H1 (cell line): ENCODE data around the gene GPD1L. TPM values are rescaled to one million over a fixed set of nuclear protein-coding genes. Genes with fewer than 3 reads are reported as not detected.

Source experiments
- CBX8 ChIP-seq: fragments of 300-800, 300-1000 bp; sonication (generic); IDR thresholded peaks from 2 replicates; pipeline ENCODE4 v1.7.1; 2016; ENCODE audit warnings: low read depth, low read length, borderline replicate concordance
- CREB1 ChIP-seq: IDR thresholded peaks from 2 replicates; pipeline ENCODE4 v1.6.1; 2012; ENCODE audit warnings: inconsistent platforms
- CTBP2 ChIP-seq: IDR thresholded peaks from 2 replicates; pipeline ENCODE4 v1.7.0; 2011; ENCODE audit warnings: borderline replicate concordance, mild to moderate bottlenecking, moderate library complexity, mixed read lengths, low read length; ENCODE audit not compliant: insufficient read depth, insufficient read length
- KDM4A ChIP-seq: IDR thresholded peaks from one replicate; pipeline ENCODE4 v1.7.1; 2012; ENCODE audit warnings: low read depth, mild to moderate bottlenecking, moderate library complexity, low read length, inconsistent platforms; ENCODE audit not compliant: severe bottlenecking
- NANOG ChIP-seq: IDR thresholded peaks from 2 replicates; pipeline ENCODE4 v1.6.1; 2011; ENCODE audit warnings: low read length, low read depth, mild to moderate bottlenecking, inconsistent platforms; ENCODE audit not compliant: insufficient read depth, poor library complexity, severe bottlenecking
- SIN3A ChIP-seq, 2 experiments: IDR thresholded peaks in 1 of 2; conservative IDR thresholded peaks in 1 of 2; 2 replicates each; pipeline ENCODE4 v1.6.1; 2011 to 2012; ENCODE audit warnings: low read length in 2 of 2, improper control_type of control experiment in 1 of 2, low read depth in 1 of 2, mild to moderate bottlenecking in 1 of 2
- SP1 ChIP-seq: IDR thresholded peaks from 2 replicates; pipeline ENCODE4 v1.6.1; 2011; ENCODE audit warnings: low read depth, low read length
- SP4 ChIP-seq: IDR thresholded peaks from 2 replicates; pipeline ENCODE4 v1.6.1; 2012; ENCODE audit warnings: low read length, inconsistent platforms
- polyA plus RNA-seq, 7 experiments: library from polyadenylated mRNA; depleted of rRNA in 3 of 7; stranded (reverse) in 5 of 7; unstranded in 2 of 7; fragments of >200 nt in 5 of 7; fragments of 200-250 nt in 2 of 7; gene quantifications; 1 replicate in 5 of 7; 2 replicates in 1 of 7; 4 replicates in 1 of 7; pipeline versions ENCODE4 v1.2.1 to v1.2.3, GENCODE V29; 2011 to 2013; ENCODE audit warnings: missing spikeins in 2 of 7, mixed read lengths in 2 of 7
- total RNA-seq: library from RNA; stranded (reverse); fragmentation: NEBNext Ultra II Directional; extraction: Animal tissue kit (Norgen Biotek cat#: 25700); gene quantifications from 2 replicates; pipeline ENCODE4 v1.2.1, GENCODE V29; 2021

Gene GPD1L
- total and polyA plus RNA-seq, 2 of the 8 experiments (the other 6 are each of a cell fraction or from before 2014, with no cell fraction given) = 2.4 to 8.4 TPM

DNA sequence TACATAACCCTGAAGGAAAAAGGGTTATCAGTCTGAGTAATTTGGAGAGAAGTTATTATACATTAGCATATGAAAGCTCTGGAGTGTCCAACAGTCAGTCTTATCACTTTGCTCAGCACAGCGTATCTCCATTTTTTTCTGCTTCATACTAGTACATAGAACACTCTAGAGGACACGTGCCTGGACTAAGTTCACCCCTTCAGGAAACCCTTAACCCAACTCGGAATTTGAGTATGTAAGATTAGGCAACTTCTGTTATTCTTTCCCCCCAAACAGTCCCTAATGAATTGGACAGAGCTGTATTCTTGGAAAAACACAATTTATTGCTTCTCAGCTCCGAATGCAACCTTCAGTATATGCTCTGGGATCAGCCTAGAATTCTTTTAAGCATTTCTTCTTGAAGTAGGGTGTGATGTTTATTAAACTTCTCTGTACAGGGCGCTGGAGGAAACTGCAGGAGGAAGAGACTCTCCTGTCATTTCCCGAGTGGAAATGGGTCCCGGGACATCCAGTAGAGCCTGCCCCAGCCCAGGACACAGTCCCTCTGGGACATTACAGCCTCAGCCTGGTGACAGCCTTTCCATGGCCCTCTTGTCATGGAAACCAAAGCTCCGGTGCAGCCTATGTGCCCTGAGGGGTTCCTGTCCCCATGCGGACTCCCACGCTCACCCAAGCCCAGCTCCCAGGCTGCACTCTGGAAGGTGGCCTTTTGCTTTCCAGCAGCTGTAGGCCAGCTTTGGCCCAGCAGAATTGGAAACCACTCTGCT lies 94.8 kb downstream of the GPD1L start (continued):
- TF ChIP-seq KDM4A = no peak
- TF ChIP-seq CBX8 = no peak
- no peak for TF ChIP-seq SP1
- no peak for TF ChIP-seq SIN3A (conservative IDR thresholded peaks at IDR 0.05 in 1 of 2, IDR thresholded peaks at IDR 0.05 in 1 of 2; ENCODE audit: low read depth in 1 of 2, low read length in 2 of 2)
- TF ChIP-seq NANOG = no peak
- TF ChIP-seq CTBP2 = no peak
- no peak for TF ChIP-seq CREB1
- TF ChIP-seq SP4 = no peak
